Suprapubic skin (tissue), 4 donors: Measurements from ENCODE around the gene AHRR. TPM values are rescaled to one million over a fixed set of nuclear protein-coding genes. Genes with fewer than 3 reads are reported as not detected.
"Not testable (repeated sequence)": the region's sequence is repeated elsewhere in the genome, so short reads cannot be mapped to it uniquely, and the experiment has no call there.

Experiments used
- DNase-seq, 2 donors: peaks; one replicate each; pipeline ENCODE4 v3.0.0-alpha.2; 2019; ENCODE audit warnings: low spot score in 2 of 2
- H3K27ac ChIP-seq: fragments of 200-600 bp; sonication (generic); one replicate; pipeline ENCODE4 v1.5.1; 2019
- H3K27me3 ChIP-seq: fragments of 200-600 bp; sonication (generic); one replicate; pipeline ENCODE4 v1.5.1; 2019
- H3K36me3 ChIP-seq: fragments of 200-600 bp; sonication (generic); one replicate; pipeline ENCODE4 v1.5.1; 2019
- H3K4me1 ChIP-seq: fragments of 200-600 bp; sonication (generic); one replicate; pipeline ENCODE4 v1.5.1; 2019
- H3K4me3 ChIP-seq: fragments of 200-600 bp; sonication (generic); one replicate; pipeline ENCODE4 v1.5.1; 2019; ENCODE audit warnings: mild to moderate bottlenecking
- H3K9me3 ChIP-seq: fragments of 200-600 bp; sonication (generic); one replicate; pipeline ENCODE4 v1.5.1; 2019
- CTCF ChIP-seq, 2 donors: fragments of 200-600 bp in 1 of 2; fragments of 450-650 bp in 1 of 2; sonication (generic) in 1 of 2; IDR thresholded peaks; one replicate each; pipeline ENCODE4 v1.5.1; 2016 to 2019; ENCODE audit warnings: antibody characterized with exemption in 2 of 2, mild to moderate bottlenecking in 1 of 2, moderate library complexity in 1 of 2
- EP300 ChIP-seq: sonication (generic); formaldehyde crosslinking; IDR thresholded peaks from one replicate; pipeline ENCODE4 v1.6.1; 2017; ENCODE audit warnings: antibody characterized with exemption
- POLR2A ChIP-seq, 2 donors: fragments of 450-650 bp; IDR thresholded peaks; one replicate each; pipeline ENCODE4 v1.6.1; 2017; ENCODE audit warnings: antibody characterized with exemption in 2 of 2, mild to moderate bottlenecking in 2 of 2, moderate library complexity in 2 of 2
- POLR2AphosphoS5 ChIP-seq, 3 donors: sonication (generic); formaldehyde crosslinking; IDR thresholded peaks; one replicate each; pipeline ENCODE4 v1.6.1; 2017; ENCODE audit warnings: antibody characterized with exemption in 3 of 3
- WGBS: methylation state at CpG from one replicate; pipeline ENCODE4 v1.1.5; 2018; 5-methylcytosine and 5-hydroxymethylcytosine counted together
- total RNA-seq, 4 donors: library from RNA; depleted of rRNA; stranded (reverse); fragments of >200 nt; gene quantifications; one replicate each; pipeline ENCODE4 v1.1.0, GENCODE V29; 2016

AHRR gene
- total RNA-seq, 4 donors from 2014 or later: 3.0 to 10.7 (median 4.2) TPM

- DNase-seq: peak; percentile 70 to 77
- Histone ChIP-seq H3K9me3 (no peaks in the 10 kb centered on the region), H3K27me3 (peaks cover 5% of the 10 kb centered on the region), H3K4me1 (peaks cover 17% of the 10 kb centered on the region), H3K27ac (peak overlapping the region; percentile 77), H3K4me3 (no peak overlapping the region), H3K36me3 (no peaks in the 10 kb centered on the region)
- 84% methylated on average over 27 of the region's 35 CpGs for WGBS
- TF ChIP-seq POLR2AphosphoS5 (IDR thresholded peaks at IDR 0.05): no peak
- TF ChIP-seq POLR2A (IDR thresholded peaks at IDR 0.05): no peak
- no peak for TF ChIP-seq CTCF (IDR thresholded peaks at IDR 0.05)
- TF ChIP-seq EP300: no peak
These were observed 77.2 kb downstream of the AHRR start for GRCh38 chr5:398475-399295.

DNA sequence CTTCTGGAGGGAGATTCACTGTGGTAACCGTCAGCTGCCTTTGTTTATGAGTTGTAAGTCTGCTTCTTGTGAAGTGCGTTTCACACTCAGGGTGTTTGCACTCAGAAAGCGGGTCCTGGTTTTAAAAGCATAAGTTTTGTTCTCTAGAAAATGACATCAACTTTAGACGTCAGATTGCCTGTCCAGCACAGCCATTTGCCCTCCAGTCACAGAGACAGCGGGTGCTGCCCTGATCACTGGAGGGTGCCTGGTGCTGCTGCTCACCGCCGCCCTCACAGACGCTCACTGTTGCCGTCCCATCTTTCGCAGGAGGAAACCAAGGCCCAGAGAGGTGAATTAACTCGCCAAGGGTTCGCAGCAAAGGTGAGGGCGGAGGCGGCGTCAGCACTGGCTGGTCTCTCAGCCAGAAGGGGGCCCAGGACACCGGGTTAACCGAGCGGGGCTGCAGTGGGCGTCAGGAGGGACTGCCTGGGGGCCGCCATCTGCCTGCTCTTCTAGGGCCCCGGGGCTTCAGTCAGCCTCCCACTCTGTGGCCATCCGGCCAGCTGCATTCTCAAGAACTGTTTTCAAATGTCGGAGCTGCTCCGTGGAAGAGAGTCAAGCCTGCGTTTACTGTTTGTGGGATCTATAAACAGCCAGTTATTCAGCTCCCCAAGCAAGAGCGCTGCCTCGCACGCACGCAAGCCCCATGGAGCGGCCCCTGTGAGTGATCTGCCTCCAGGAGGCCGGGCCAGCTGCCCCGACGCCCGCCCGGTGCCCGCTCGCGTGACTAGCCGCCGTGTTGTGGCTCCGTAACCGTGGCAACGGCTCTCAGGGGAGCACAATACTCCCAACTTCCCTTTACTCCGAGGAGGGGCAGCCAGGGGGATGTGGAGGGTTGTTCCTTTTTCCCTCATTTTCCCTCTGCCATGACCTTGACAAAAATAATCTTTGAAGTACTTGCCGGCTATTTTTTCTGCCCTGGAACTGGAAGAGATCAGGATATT is 78.1 kb downstream of the AHRR start:
- H3K4me1 ChIP-seq: peaks cover 17% of the 10 kb centered on the region
- H3K9me3 ChIP-seq: no peaks in the 10 kb centered on the region
- TF ChIP-seq EP300 (no peak), POLR2A (IDR thresholded peaks at IDR 0.05) (peak in 1 of 2 donors; percentile 41), CTCF (IDR thresholded peaks at IDR 0.05) (no peak), POLR2AphosphoS5 (IDR thresholded peaks at IDR 0.05) (peak in 2 of 3 donors; percentile 42 to 78)
- H3K4me3 ChIP-seq: peak overlapping the region; percentile 26
- peak overlapping the region; percentile 77 for H3K27ac ChIP-seq
- peaks cover 5% of the 10 kb centered on the region for H3K27me3 ChIP-seq
- WGBS: 21% methylated on average over 41 of the region's 45 CpGs
- DNase-seq: peak; percentile 92 to 95
- no peaks in the 10 kb centered on the region for H3K36me3 ChIP-seq

DNA sequence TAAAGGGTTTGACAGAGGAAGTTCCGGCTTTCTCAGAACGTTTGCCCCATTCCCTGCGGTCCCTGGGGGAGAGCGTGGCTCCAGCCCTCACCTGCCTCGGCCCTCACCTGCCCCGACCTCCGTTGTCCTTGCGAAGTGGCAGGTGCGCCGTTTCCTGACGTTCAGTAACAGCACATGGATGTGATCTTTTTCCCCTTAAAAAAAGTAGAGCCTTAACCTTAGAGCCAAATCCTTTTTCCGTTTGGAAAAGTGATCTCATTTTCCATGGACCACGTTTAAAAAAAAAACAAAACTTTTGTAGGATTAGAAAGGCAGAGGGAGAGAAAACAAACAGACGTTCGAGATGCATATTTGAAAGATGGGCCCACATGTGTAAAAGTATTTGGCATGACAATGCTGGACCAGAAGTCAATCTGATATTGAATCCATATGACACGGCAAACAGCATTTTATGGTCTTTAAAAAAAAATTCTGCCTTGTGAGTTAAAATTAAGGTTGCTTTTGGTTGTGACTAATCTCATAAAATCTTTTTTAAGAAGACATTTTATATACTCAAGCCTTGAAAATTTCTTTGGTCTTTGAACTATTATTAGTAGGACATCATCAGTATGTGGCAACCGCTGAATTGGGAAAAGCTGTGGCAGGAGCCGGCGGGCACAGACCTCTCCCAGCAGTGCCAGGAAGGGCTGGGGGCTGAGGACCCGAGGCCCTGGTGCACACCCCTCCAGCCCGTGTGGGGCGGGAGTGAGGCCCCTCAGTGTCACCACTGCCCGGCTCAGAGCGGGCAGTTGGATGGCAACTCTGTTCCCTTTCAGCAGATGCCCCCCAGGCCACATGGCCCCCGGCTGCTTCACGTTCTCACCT is 79.0 kb downstream of the AHRR start:
- Histone ChIP-seq H3K9me3 (no peaks in the 10 kb centered on the region), H3K4me3 (peak overlapping the region; percentile 26), H3K27me3 (peaks cover 5% of the 10 kb centered on the region), H3K36me3 (no peaks in the 10 kb centered on the region), H3K4me1 (peaks cover 17% of the 10 kb centered on the region), H3K27ac (peak overlapping the region; percentile 77)
- DNase-seq: peak; percentile 63 to 66
- whole genome bisulfite sequencing: 33% methylated on average over 25 of the region's 26 CpGs
- TF ChIP-seq EP300 (no peak), POLR2AphosphoS5 (IDR thresholded peaks at IDR 0.05) (no peak), POLR2A (IDR thresholded peaks at IDR 0.05) (no peak), CTCF (IDR thresholded peaks at IDR 0.05) (no peak)

DNA sequence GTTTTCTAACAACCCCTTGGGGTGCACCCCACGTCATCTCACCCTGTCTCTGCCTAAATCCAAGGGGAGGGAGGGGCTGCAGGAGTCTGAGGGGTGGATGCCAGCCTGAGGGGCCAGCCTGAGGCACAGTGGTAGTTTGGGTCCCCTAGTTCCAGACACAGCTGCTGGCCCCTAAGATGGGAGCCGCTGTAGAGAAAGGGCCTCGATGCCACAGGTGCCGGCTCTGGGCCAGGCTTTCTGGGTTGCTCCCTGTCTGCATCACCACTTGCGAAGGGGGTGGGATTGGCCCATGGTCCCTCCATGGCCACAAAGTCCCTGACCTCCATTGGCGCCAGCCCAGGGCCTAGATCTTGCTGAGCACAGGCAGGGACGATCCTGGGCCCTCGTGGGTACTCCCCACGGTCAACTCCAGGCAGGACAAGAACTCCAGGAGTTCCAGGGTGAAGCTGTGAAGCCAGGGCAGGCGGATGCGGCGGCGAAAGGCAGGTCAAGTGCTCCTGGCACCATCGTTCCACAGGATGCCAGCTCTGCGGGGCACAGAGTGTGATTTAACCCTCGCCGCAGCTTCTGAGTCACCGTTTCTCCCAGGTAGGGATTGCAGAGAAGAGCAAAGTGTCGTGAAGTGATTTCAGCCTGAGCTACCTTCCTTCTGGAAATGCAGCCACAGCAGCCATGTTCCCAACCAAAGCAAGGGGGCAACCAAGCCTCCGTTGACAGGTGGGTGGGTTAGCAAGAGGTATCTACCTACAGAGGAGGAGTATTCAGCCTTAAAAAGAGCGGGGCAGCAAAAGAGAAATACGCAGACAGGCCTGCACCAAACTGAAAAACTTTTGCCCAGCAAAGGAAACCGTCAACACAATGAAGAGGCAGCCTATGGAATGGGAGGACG is 79.9 kb downstream of the AHRR start:
- Histone ChIP-seq H3K4me3 (no peak overlapping the region), H3K36me3 (no peaks in the 10 kb centered on the region), H3K4me1 (peaks cover 17% of the 10 kb centered on the region), H3K27ac (peak overlapping the region; percentile 29), H3K9me3 (no peaks in the 10 kb centered on the region), H3K27me3 (peaks cover 8% of the 10 kb centered on the region)
- DNase-seq: peak; percentile 68 to 77
- 86% methylated on average over 22 of the region's 24 CpGs for WGBS
- TF ChIP-seq EP300 (no peak), POLR2AphosphoS5 (IDR thresholded peaks at IDR 0.05) (no peak), CTCF (IDR thresholded peaks at IDR 0.05) (no peak), POLR2A (IDR thresholded peaks at IDR 0.05) (no peak)

- H3K9me3 ChIP-seq, H3K4me3 ChIP-seq, H3K27ac ChIP-seq, DNase-seq, H3K27me3 ChIP-seq, H3K36me3 ChIP-seq: not testable (repeated sequence)
- 92% methylated on average over 17 of the region's 17 CpGs for WGBS
- H3K4me1 ChIP-seq: peaks cover 17% of the 10 kb centered on the region
These were observed 80.7 kb downstream of the AHRR start for GRCh38 chr5:402219-402614.
